ENCODE measurements around the gene FBXO46.
A peak's percentile ranks its signal among the peaks of the same experiment; 100 is the strongest.

- TF ChIP-seq, protein P1, sequence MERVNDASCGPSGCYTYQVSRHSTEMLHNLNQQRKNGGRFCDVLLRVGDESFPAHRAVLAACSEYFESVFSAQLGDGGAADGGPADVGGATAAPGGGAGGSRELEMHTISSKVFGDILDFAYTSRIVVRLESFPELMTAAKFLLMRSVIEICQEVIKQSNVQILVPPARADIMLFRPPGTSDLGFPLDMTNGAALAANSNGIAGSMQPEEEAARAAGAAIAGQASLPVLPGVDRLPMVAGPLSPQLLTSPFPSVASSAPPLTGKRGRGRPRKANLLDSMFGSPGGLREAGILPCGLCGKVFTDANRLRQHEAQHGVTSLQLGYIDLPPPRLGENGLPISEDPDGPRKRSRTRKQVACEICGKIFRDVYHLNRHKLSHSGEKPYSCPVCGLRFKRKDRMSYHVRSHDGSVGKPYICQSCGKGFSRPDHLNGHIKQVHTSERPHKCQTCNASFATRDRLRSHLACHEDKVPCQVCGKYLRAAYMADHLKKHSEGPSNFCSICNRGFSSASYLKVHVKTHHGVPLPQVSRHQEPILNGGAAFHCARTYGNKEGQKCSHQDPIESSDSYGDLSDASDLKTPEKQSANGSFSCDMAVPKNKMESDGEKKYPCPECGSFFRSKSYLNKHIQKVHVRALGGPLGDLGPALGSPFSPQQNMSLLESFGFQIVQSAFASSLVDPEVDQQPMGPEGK (tag by site-specific recombination; IDR thresholded peaks at IDR 0.05) = peak; percentile 91
- TF ChIP-seq ZNF19 (tag by site-specific recombination; IDR thresholded peaks at IDR 0.05; ENCODE audit: low read depth) = 0 out of 2 replicates have a peak, but pooled peaks have one; percentile 9
These were observed at the start of gene FBXO46 for GRCh38 chr19:45730368-45731288.

All from HEK293 (cell line).